Ammon's horn (tissue), 1 donor: Measurements from ENCODE around the gene GPR31.

Experiments used
- DNase-seq: peaks from one replicate; pipeline ENCODE4 v3.0.0-alpha.2; 2016; ENCODE audit warnings: low spot score

Gene GPR31

DNA sequence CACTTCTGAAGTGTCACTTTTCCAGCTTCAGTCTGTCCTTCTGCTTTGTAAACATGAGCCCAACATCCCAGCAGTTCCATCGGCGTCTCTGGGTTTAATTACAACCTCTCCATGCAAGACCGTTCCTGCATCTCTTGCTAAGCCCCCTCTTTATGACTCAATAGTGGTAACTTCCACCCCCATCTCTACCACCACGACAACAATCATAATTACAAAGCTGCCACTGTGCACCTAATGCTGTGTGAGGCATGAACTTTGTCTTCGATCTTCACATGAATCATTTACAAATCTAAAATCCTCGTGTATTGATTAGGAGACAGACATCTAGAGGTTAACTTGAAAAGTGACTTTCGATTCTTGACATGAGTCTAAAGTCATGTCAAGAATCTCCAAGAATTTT lies 39.8 kb downstream of the GPR31 start:
- DNase-seq = no peak

- no peak for DNase-seq
These were observed 40.9 kb downstream of the GPR31 start for GRCh38 chr6:167116838-167117228.

GRCh38 chr6:167116109-167116837 lies 41.5 kb downstream of the GPR31 start:
- DNase-seq = no peak

- no peak for DNase-seq
These were observed 42.7 kb downstream of the GPR31 start for GRCh38 chr6:167115054-167115453.

DNA sequence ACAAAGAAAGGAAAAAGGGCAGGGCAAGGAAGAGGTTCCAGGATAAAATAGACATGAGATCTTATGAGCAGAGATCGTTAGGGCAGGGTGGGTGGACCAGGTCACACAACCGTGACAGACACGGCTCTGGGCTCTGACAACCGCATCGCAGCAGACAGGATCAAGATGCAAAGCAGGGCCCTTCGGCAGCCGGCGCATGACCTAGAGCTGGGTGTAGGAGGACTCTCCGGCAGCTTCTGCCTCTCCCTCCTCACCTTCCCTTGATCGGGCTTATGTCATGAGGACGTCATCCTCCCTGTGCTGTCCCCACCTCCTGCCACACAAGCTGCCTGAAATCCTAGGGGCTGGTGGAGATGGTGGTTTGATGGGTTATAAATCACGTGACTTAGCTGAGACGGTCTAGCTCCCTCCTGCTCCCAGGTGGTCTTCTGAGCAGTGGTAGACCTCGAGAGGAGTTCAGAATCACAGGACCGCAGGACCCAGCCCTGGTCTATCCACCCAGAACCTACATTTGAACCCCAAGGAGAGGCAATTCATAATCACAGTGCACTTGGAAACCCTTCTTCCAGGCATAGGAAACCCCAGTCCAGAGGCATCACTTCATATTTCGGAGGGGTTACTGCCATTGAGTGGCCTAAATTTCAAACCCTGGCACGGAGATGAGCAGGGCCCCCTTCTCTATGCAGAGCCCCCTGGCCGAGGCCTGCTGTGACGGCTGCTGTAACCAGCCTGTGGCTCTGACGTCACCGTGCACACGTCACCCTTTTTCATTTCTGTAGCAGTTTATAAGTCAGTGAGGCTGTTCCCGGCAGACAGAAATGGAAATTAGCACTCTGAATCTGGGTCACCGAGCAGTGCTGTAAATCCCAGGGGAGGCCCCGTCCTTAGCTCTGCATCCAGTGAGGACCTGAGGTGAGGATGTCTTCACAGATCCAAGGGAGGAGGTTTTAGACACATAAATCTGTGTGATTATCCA lies 43.6 kb downstream of the GPR31 start:
- no peak for DNase-seq

DNA sequence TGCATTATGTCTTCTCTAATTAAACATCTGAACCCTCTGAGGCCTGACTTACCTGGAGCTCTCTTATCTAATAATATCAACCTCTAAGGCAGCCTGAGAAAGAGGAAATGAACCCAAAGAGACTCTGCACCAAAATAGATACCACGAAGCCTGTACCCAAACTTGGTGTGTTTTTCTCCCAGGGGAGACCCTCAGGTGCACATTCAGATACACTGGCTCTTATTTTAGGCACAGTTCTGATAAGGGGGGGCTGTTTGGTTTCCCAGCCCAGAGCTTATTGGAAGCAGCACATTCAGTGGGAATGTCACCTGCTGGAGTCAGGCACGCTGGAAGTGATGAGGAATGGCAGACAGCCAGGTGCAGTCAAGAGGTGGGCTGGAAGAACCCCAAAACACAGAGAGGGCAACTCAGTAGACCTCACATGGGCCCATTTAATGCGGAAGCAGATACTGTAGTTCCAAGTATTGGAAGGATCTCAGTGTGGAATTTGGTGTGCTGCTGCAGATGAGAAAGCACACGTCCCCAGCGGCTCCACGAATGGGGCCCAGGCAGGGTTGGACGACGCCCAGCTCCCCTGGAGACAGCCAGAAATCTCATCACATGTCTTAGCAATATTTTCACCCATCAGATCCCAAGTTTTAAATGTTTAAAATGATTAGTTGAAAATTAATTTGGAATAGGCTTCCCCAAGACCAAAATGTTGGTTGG lies 44.6 kb downstream of the GPR31 start:
- DNase-seq = no peak

GRCh38 chr6:167112421-167112820 lies 45.4 kb downstream of the GPR31 start:
- no peak for DNase-seq

DNA sequence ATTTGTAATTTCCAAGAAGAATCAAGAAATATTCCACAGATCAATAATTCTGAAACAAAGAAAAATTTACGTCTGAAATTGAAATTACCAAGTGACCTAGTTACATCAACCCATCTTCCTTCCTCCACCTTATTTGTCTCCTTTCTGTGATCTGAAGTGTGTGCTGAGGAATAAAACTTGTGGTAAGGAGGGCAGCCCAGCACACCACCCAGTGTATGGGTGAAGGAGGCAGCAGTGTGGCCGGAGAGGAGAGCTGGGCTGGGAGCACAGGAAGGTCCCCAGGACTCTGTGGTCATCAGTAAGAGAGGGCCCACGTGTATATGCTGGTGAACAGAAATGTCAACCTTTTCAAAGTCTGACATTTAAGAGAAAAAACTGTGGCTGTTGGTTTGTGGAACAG lies 46.2 kb downstream of the GPR31 start:
- DNase-seq = no peak

DNA sequence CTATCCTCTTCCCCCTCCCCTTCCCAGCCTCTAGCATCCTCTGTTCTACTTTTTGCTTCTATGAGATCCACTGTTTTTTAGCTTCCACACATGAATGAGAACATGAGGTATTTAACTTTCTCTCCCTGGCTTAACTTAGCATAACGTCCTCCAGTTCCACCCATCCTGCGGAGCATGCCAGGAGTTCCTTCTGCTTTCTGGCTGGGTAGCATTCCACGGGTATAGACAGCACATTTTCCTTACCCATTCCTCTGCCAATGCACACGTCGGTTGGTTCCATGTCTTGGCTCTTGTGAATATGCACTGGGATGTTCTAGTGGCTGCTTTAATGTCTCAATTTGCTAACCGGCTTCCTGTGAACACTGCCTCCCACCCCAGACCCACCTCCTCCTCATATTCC lies 48.1 kb downstream of the GPR31 start:
- no peak for DNase-seq

DNA sequence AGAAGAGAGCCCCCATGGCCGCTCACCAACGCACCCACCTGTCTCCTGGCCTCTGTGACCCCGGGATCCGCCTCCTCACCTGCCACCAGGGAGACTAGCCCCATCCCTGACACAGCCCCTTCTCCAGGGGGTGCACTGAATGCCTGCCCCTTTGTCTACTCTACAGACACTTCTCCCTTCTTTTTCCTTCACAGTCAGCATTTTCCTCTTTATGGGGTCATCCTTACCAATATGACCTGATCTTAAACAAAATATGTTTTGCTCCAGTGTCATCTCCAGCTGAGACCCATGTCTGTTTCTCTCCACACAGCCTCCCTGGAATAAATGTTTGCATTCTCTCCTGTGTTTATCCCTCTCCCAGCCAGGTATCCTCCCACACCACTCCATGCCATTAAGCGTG lies 49.5 kb downstream of the GPR31 start:
- no peak for DNase-seq

- DNase-seq = no peak
These were observed 50.0 kb downstream of the GPR31 start for GRCh38 chr6:167107787-167108186.

DNA sequence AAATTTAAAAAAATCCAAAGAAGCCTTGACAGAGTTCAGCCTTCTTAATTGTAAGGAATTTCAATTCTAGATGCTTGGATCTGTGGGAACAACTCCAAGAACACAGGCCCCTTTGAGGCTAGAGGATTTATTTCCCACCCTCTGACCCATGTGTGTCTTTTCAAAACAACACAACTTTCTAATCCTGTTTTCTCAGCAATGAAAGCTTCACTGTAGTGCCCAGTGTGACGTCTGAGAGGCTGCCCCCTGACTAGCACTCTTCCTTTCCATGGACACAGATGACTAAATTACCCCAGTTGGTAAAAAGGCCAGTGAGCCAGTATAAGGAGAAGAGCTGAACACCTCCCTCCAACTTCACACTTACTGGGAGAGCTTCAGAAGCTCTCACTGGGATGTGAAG lies 51.4 kb downstream of the GPR31 start:
- DNase-seq = no peak
